Testis (tissue), 3 donors: ENCODE data around the gene PHAF1. TPM values are rescaled to one million over a fixed set of nuclear protein-coding genes. Genes with fewer than 3 reads are reported as not detected.

Experiments used
- DNase-seq: peaks from one replicate; pipeline ENCODE4 v3.0.0-alpha.2; 2019
- H3K27ac ChIP-seq, 2 donors: fragments of 200-600 bp; sonication (generic); one replicate each; pipeline ENCODE4 v1.5.1; 2019
- H3K27me3 ChIP-seq: fragments of 200-600 bp; sonication (generic); one replicate; pipeline ENCODE4 v1.5.1; 2019
- H3K36me3 ChIP-seq: fragments of 200-600 bp; sonication (generic); one replicate; pipeline ENCODE4 v1.5.1; 2017; ENCODE audit warnings: low read depth; ENCODE audit errors: missing control alignments
- H3K4me1 ChIP-seq: fragments of 200-600 bp; sonication (generic); one replicate; pipeline ENCODE4 v1.5.1; 2019
- H3K4me3 ChIP-seq, 2 donors: fragments of 200-600 bp; sonication (generic); one replicate each; pipeline ENCODE4 v1.5.1; 2017 to 2019
- H3K9me3 ChIP-seq: fragments of 200-600 bp; sonication (generic); one replicate; pipeline ENCODE4 v1.5.1; 2017
- POLR2A ChIP-seq: fragments of 450-650 bp; IDR thresholded peaks from one replicate; pipeline ENCODE4 v1.6.1; 2017; ENCODE audit warnings: antibody characterized with exemption, mild to moderate bottlenecking, moderate library complexity
- WGBS, 2 donors: methylation state at CpG; one replicate each; pipeline ENCODE4 v1.1.5; 2018; 5-methylcytosine and 5-hydroxymethylcytosine counted together
- intact Hi-C: fragments of 100-400 bp; cut with DNase I; formaldehyde crosslinking; loops from one replicate; pipeline ENCODE4 v1.15.1; 2023; ENCODE audit warnings: low total_unique reads
- polyA plus RNA-seq: library from polyadenylated mRNA; stranded (reverse); fragments of 350-450 nt; fragmentation: Illumina TruSeq; extraction: RNeasy Lipid Tissue Mini Kit (QIAGEN cat#74804); gene quantifications from one replicate; pipeline ENCODE4 v1.2.3, GENCODE V29; 2014; ENCODE audit warnings: low read depth, low replicate concordance; ENCODE audit not compliant: insufficient read depth
- total RNA-seq, 2 donors: library from RNA; depleted of rRNA; stranded (reverse); fragments of >200 nt; gene quantifications; one replicate each; pipeline ENCODE4 v1.2.3, GENCODE V29; 2016
- TF ChIP-seq, protein P1 (sequence below), 3 experiments: fragments of 450-650 bp in 2 of 3; fragments of 200-600 bp in 1 of 3; sonication (generic) in 1 of 3; IDR thresholded peaks; one replicate each; pipeline ENCODE4 v1.5.1; 2016 to 2019; ENCODE audit warnings: antibody characterized with exemption in 3 of 3, mild to moderate bottlenecking in 2 of 3, moderate library complexity in 1 of 3

Gene PHAF1
- total and polyA plus RNA-seq, 3 donors from 2014 or later: 31.2 to 41.6 (median 32.6) TPM

DNA sequence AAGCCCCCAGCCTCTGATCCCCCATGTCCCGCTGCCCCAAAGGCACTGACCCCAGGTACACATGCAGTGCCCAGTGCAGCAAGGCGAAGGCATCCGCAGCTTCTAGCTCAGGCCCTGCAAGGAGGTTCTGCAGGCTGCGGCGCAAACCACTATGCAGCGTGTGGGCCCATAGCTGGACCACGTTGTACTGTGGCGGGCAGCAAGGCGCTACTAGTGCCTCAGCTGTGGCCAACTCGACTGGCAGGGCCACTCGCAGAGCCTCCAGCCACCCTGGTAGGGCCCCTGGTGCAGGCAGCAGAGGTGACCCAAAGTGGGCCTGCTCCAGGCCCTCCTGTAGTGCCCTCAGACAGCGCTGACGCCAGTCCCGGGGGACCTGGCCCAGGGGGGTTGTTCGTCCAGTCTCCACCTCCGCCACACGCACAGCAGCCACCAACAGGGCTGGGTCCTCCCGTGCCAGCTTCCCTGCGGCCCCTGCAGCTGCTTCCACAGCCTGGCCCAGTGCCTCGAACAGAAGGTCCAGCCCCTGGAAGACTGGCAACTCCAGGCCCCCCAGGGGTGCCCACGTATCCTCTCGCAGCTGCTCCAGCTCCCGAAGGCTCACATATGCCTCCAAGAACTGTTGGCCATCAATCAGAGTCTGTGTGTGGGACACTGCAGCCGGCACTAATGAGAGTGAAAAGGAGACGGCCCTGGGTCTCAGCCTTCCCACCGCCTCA, 77.6 kb downstream of the PHAF1 start:
- no peak for TF ChIP-seq POLR2A
- TF ChIP-seq, protein P1, sequence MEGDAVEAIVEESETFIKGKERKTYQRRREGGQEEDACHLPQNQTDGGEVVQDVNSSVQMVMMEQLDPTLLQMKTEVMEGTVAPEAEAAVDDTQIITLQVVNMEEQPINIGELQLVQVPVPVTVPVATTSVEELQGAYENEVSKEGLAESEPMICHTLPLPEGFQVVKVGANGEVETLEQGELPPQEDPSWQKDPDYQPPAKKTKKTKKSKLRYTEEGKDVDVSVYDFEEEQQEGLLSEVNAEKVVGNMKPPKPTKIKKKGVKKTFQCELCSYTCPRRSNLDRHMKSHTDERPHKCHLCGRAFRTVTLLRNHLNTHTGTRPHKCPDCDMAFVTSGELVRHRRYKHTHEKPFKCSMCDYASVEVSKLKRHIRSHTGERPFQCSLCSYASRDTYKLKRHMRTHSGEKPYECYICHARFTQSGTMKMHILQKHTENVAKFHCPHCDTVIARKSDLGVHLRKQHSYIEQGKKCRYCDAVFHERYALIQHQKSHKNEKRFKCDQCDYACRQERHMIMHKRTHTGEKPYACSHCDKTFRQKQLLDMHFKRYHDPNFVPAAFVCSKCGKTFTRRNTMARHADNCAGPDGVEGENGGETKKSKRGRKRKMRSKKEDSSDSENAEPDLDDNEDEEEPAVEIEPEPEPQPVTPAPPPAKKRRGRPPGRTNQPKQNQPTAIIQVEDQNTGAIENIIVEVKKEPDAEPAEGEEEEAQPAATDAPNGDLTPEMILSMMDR (IDR thresholded peaks at IDR 0.05): no peak
- WGBS, 2 donors: 84% methylated on average over 24 of the region's 26 CpGs; no CpG with 5 or more reads in 1 of the 2 donors
- H3K9me3 ChIP-seq: no peaks in the 10 kb centered on the region
- intact Hi-C loops: no loop called here
- no peak for DNase-seq
- no peaks in the 10 kb centered on the region for H3K27me3 ChIP-seq
- H3K4me1 ChIP-seq: peaks cover 43% of the 10 kb centered on the region
- no peak overlapping the region for H3K27ac ChIP-seq
- H3K36me3 ChIP-seq: no peaks in the 10 kb centered on the region
- no peak overlapping the region for H3K4me3 ChIP-seq

DNA sequence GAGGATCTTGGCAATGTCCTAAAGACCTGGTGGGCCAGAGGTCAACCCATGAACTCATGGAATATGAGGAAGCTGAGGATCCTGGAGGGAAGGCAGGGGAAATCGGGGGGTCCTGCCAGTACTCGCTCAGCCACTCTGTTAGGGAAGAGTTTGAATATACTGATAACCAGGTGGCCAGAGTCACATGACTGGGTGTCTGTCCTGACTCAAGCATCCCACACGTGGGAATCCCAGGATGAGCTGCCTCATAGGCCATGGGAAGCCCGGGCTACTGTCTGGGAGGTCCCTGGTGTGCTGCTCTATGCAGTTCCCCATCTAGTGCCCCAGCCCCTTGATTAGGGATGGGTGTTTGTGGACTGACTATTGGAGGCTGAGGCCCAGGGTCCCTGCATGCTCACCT, 78.6 kb downstream of the PHAF1 start:
- Histone ChIP-seq H3K9me3 (no peaks in the 10 kb centered on the region), H3K27me3 (no peaks in the 10 kb centered on the region), H3K4me1 (peaks cover 47% of the 10 kb centered on the region), H3K4me3 (no peak overlapping the region), H3K27ac (no peak overlapping the region), H3K36me3 (no peaks in the 10 kb centered on the region)
- TF ChIP-seq POLR2A: no peak
- TF ChIP-seq, protein P1 (IDR thresholded peaks at IDR 0.05): no peak
- 62 to 75% methylated on average over 4 of the region's 4 CpGs for WGBS, 2 donors
- intact Hi-C loops: no loop called here
- no peak for DNase-seq

DNA sequence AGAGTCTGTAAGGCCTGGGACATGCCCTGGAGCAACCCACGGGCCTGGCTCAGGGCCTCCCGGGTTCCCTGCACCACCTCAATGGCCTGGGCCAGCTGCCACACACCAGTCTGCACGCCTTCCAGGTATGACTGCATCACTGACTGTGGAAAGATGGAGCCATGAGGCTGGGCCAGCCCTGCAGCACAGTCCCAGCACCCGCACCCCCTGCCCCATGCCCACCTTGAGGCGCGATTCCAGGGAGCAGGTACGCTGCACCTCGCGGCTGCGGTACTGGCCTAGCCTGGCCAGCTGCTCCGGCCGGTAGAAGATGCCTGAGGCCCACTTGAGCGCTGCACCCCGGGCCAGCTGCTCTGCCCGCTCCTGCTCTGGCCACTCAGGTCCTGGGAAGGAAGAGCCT, 79.1 kb downstream of the PHAF1 start:
- no peaks in the 10 kb centered on the region for H3K36me3 ChIP-seq
- H3K27me3 ChIP-seq: no peaks in the 10 kb centered on the region
- no peak overlapping the region for H3K27ac ChIP-seq
- WGBS, 2 donors: 96 to 97% methylated on average over 6 to 15 of the region's 15 CpGs
- H3K4me1 ChIP-seq: peaks cover 51% of the 10 kb centered on the region
- TF ChIP-seq, protein P1 (IDR thresholded peaks at IDR 0.05): no peak
- TF ChIP-seq POLR2A: no peak
- intact Hi-C loops: no loop called here
- no peak for DNase-seq
- H3K4me3 ChIP-seq: no peak overlapping the region
- H3K9me3 ChIP-seq: no peaks in the 10 kb centered on the region

DNA sequence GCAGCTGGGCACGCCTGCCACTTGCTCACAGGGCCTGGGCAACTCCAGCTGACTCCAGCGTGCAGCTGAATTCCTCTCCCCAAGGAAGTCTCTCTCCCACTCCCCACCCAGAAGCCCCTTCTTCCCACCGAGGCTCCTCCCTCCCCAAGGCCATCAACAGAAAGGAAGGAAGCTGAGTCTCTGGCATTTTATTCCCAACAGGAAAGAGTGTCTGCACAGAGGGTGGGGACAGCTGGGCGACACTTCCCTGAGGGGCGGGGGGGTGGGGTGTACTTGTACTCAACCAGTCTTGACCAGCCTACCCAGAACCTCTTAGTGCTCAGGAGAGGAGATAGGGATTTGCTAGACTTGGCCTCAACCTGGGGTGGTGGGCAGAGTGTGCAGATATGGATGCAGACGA, 80.3 kb downstream of the PHAF1 start, which contains the start of gene EXOC3L1:
TSS of gene EXOC3L1 (minus strand) at position 96 of the 400 bp plus-strand sequence. CDS start 460 bp downstream, outside the sequence.
- Histone ChIP-seq H3K36me3 (no peaks in the 10 kb centered on the region), H3K27ac (no peak within 1 kb of the TSS), H3K27me3 (no peaks in the 10 kb centered on the region), H3K9me3 (no peaks in the 10 kb centered on the region), H3K4me1 (peaks cover 47% of the 10 kb centered on the region), H3K4me3 (no peak within 1 kb of the TSS)
- intact Hi-C loops: no loop called here
- 31 to 49% methylated on average over 6 of the region's 6 CpGs for whole genome bisulfite sequencing, 2 donors
- DNase-seq: no peak
- TF ChIP-seq POLR2A: no peak

DNA sequence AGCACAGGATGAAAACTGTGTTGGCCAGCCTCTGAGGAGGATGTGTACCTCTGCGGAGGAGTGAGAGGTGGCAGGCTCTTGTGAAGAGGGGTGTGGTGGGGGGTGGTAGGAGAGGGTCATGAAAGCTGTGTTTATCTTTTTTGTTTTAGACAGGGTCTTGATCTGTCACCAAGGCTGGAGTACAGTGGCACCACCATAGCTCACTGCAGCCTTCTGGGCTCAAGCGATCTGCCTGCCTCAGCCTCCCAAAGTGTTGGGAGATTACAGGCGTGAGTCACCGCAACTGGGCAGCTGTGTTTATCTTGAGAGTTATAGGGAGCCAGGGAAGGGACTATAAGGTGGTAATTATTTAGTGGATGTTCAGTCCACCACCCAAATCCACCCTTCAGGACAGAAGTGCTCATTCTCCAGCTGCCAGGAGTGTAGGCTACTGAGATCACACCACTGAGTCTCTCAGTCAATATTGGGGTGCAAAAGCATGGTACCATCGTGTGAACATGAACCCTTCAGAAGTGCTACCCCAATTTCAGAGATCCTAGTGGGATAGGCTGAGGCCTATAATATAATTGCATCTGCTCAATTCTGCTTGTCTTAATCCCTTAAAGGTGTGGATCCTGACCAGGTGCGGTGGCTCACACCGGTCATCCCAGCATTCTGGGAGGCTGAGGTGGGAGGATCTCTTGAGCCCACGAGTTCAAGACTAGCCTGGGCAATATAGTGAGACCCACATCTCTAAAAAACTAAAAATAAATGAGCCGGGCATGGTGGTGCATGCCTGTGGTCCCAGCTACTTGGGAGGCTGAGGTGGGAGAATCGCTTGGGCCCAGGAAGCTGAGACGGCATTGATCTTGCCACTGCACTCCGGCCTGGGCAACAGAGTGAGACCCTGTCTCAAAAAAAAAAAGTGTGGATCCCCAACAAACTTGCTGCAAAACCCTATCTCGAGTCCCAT, 81.0 kb downstream of the PHAF1 start:
- DNase-seq: no peak
- no peak for TF ChIP-seq POLR2A
- TF ChIP-seq, protein P1 (IDR thresholded peaks at IDR 0.05): no peak
- no peaks in the 10 kb centered on the region for H3K27me3 ChIP-seq
- H3K9me3 ChIP-seq: no peaks in the 10 kb centered on the region
- H3K4me3 ChIP-seq: no peak overlapping the region
- 70 to 75% methylated on average over 12 to 13 of the region's 13 CpGs for WGBS, 2 donors
- peaks cover 42% of the 10 kb centered on the region for H3K4me1 ChIP-seq
- no peaks in the 10 kb centered on the region for H3K36me3 ChIP-seq
- intact Hi-C loops: no loop called here
- H3K27ac ChIP-seq: no peak overlapping the region
